Lower lobe of right lung (tissue), 2 donors: ENCODE data around the gene STRIP2. TPM values are rescaled to one million over a fixed set of nuclear protein-coding genes. Genes with fewer than 3 reads are reported as not detected.

ENCODE experiments used
- ATAC-seq, 2 donors: fragments of 200-7000 bp; cut with Tn5 transposase; one replicate each; pipeline ENCODE4 v1.9.1; 2020 to 2022; ENCODE audit warnings: mild to moderate bottlenecking in 2 of 2, moderate library complexity in 2 of 2
- DNase-seq: peaks from one replicate; pipeline ENCODE4 v3.0.0-alpha.2; 2020
- H3K27ac ChIP-seq: fragments of 200-600 bp; one replicate; pipeline ENCODE4 v1.8.0; 2022
- H3K27me3 ChIP-seq: fragments of 200-600 bp; one replicate; pipeline ENCODE4 v1.8.0; 2022; ENCODE audit warnings: low read depth
- H3K36me3 ChIP-seq: fragments of 200-600 bp; one replicate; pipeline ENCODE4 v1.8.0; 2022; ENCODE audit warnings: mild to moderate bottlenecking
- H3K4me1 ChIP-seq: fragments of 200-600 bp; one replicate; pipeline ENCODE4 v1.8.0; 2022
- H3K4me3 ChIP-seq: fragments of 200-600 bp; one replicate; pipeline ENCODE4 v1.8.0; 2022; ENCODE audit warnings: mild to moderate bottlenecking
- H3K9me3 ChIP-seq: fragments of 200-600 bp; one replicate; pipeline ENCODE4 v1.8.0; 2022
- CTCF ChIP-seq: fragments of 200-600 bp; IDR thresholded peaks from one replicate; pipeline ENCODE4 v1.8.0; 2022; ENCODE audit warnings: antibody characterized with exemption, mild to moderate bottlenecking
- intact Hi-C: fragments of 100-400 bp; cut with DNase I; formaldehyde crosslinking; loops from one replicate; pipeline ENCODE4 v1.11.0; 2022
- total RNA-seq: library from RNA; stranded (reverse); fragmentation: NEBNext Ultra II Directional; extraction: Animal tissue kit (Norgen Biotek cat#: 25700); gene quantifications from one replicate; pipeline ENCODE4 v1.2.1, GENCODE V29; 2021
- donor health status: DM: no; HTN: yes; CAD: no; lungs with severe emphysema.

STRIP2 gene
- total RNA-seq, 1 donor from 2014 or later: 1.3 TPM

- no peak for ATAC-seq
- intact Hi-C loops: no loop called here
- TF ChIP-seq CTCF: no peak
Measured at GRCh38 chr7:129514683-129515082, 80.5 kb downstream of the STRIP2 start.

GRCh38 chr7:129515381-129515780 is 81.1 kb downstream of the STRIP2 start:
- no peaks in the 10 kb centered on the region for H3K9me3 ChIP-seq
- H3K27me3 ChIP-seq: no peaks in the 10 kb centered on the region
- H3K4me3 ChIP-seq: no peak overlapping the region
- ATAC-seq (no peak), DNase-seq (no peak)
- no peak for TF ChIP-seq CTCF
- no peaks in the 10 kb centered on the region for H3K4me1 ChIP-seq
- no peak overlapping the region for H3K27ac ChIP-seq
- no peaks in the 10 kb centered on the region for H3K36me3 ChIP-seq
- intact Hi-C loops: no loop called here

More at GRCh38 chr7:129514683-129515082, 80.5 kb downstream of the STRIP2 start:
- no peak overlapping the region for H3K4me3 ChIP-seq
- H3K9me3 ChIP-seq: no peaks in the 10 kb centered on the region
- DNase-seq: peak; percentile 4
- no peak overlapping the region for H3K27ac ChIP-seq
- H3K36me3 ChIP-seq: no peaks in the 10 kb centered on the region
- H3K27me3 ChIP-seq: no peaks in the 10 kb centered on the region
- no peaks in the 10 kb centered on the region for H3K4me1 ChIP-seq

- Histone ChIP-seq H3K27me3 (no peaks in the 10 kb centered on the region), H3K4me1 (no peaks in the 10 kb centered on the region), H3K9me3 (no peaks in the 10 kb centered on the region), H3K36me3 (no peaks in the 10 kb centered on the region), H3K4me3 (no peak overlapping the region), H3K27ac (no peak overlapping the region)
- peak in 1 of 2 donors; percentile 16 for ATAC-seq
- intact Hi-C loops: no loop called here
- DNase-seq: no peak
- TF ChIP-seq CTCF: no peak
Measured at GRCh38 chr7:129517931-129518330, 83.7 kb downstream of the STRIP2 start.

GRCh38 chr7:129519464-129519863 is 85.2 kb downstream of the STRIP2 start:
- no peaks in the 10 kb centered on the region for H3K36me3 ChIP-seq
- ATAC-seq: no peak
- no peaks in the 10 kb centered on the region for H3K4me1 ChIP-seq
- intact Hi-C loops: no loop called here
- no peak overlapping the region for H3K4me3 ChIP-seq
- peaks cover 4% of the 10 kb centered on the region for H3K27me3 ChIP-seq
- no peak for TF ChIP-seq CTCF
- H3K27ac ChIP-seq: no peak overlapping the region
- H3K9me3 ChIP-seq: no peaks in the 10 kb centered on the region
- DNase-seq: no peak

GRCh38 chr7:129522088-129522970 is 88.1 kb downstream of the STRIP2 start:
- H3K9me3 ChIP-seq: no peaks in the 10 kb centered on the region
- intact Hi-C loops: no loop called here
- ATAC-seq (no peak), DNase-seq (no peak)
- H3K4me1 ChIP-seq: no peaks in the 10 kb centered on the region
- H3K27me3 ChIP-seq: peaks cover 4% of the 10 kb centered on the region
- TF ChIP-seq CTCF: no peak
- H3K4me3 ChIP-seq: no peak overlapping the region
- no peaks in the 10 kb centered on the region for H3K36me3 ChIP-seq
- H3K27ac ChIP-seq: no peak overlapping the region
